GM19467 (cell line): ENCODE data around the gene HMGA1.
"Not testable (repeated sequence)": the region's sequence is repeated elsewhere in the genome, so short reads cannot be mapped to it uniquely, and the experiment has no call there.

Source experiments
- ATAC-seq: cut with Tn5 transposase; IDR thresholded peaks from one replicate; pipeline ENCODE4 v1.9.1; 2021; ENCODE audit warnings: mild to moderate bottlenecking, moderate library complexity; ENCODE audit not compliant: unreplicated experiment

HMGA1 gene

DNA sequence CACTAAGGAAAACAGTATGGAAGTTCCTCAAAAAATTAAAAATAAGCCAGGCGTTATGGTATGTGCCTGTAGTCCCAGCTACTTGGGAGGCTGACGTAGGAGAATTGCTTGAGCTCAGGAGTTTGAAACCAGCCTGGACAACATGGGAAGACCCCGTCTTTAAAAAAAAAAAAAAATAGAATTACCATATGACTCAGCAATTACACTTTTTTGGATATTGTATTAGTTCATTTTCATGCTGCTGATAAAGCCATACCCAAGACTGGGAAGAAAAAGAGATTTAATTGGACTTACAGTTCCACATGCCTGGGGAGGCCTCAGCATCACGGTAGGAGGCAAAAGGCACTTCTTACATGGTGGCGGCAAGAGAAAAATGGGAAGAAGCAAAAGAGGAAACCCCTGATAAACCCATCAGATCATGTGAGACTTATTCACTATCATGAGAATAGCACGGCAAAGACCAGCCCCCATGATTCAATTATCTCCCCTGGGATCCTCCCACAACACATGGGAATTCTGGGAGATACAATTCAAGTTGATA is 22.9 kb downstream of the HMGA1 start:
- no peak for ATAC-seq

DNA sequence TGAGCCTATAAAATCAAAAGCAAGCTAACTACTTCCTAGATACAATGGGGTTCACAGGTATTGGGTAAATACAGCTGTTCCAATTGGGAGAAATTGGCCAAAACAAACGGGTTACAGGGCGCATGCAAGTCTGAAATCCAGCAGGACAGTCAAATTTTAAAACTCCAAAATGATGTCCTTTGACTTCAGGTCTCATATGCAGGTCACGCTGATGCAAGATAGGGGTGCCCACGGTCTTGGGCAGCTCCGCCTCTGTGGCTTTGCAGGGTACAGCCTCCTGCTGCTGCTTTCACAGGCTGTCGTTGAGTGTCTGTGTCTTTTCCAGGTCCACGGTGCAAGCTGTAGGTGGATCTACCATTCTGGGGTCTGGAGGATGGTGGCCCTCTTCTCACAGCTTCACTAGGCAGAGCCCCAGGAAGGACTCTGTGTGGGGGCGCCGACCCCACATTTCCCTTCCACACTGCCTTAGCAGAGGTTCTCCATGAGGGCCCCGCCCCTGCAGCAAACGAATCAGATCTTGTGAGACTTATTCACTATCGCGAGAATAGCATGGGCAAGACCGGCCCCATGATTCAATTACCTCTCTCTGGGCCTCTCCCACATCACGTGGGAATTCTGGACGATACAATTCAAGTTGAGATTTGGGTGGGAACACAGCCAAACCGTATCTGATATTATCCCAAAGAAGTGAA is 24.0 kb downstream of the HMGA1 start:
- ATAC-seq = no peak

GRCh38 chr6:34263484-34263883 is 26.8 kb downstream of the HMGA1 start:
- not testable (repeated sequence) for ATAC-seq

DNA sequence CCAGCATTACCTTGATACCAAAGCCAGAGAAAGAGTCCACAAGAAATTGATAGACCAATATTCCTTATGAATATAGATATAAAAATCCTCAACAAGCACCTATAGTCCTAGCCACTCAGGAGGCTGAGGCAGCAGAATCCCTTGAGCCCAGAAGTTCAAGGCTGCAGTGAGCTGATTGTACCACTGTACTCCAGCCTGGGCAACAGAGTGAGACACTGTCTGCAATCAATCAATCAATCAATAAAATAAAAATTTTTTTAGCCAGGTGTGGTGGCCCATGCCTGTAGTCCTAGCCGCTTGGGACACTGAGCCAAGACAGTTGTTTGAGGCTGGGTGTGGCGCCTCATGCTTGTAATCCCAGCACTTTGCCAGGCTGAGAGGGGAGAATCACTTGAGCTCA is 31.1 kb downstream of the HMGA1 start:
- no peak for ATAC-seq

DNA sequence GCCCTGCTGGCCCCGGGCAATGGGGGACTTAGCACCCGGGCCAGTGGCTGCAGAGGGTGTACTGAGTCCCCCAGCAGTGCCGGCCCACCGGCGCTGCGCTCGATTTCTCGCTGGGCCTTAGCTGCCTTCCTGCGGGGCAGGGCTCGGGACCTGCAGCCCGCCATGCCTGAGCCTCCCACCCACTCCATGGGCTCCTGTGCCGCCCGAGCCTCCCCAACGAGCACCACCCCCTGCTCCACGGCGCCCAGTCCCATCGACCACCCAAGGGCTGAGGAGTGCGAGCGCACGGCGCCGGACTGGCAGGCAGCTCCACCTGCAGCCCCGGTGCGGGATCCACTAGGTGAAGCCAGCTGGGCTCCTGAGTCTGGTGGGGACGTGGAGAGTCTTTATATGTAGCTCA is 32.5 kb downstream of the HMGA1 start:
- ATAC-seq = not testable (repeated sequence)

GRCh38 chr6:34269658-34270341 is 33.1 kb downstream of the HMGA1 start:
- ATAC-seq = not testable (repeated sequence)

DNA sequence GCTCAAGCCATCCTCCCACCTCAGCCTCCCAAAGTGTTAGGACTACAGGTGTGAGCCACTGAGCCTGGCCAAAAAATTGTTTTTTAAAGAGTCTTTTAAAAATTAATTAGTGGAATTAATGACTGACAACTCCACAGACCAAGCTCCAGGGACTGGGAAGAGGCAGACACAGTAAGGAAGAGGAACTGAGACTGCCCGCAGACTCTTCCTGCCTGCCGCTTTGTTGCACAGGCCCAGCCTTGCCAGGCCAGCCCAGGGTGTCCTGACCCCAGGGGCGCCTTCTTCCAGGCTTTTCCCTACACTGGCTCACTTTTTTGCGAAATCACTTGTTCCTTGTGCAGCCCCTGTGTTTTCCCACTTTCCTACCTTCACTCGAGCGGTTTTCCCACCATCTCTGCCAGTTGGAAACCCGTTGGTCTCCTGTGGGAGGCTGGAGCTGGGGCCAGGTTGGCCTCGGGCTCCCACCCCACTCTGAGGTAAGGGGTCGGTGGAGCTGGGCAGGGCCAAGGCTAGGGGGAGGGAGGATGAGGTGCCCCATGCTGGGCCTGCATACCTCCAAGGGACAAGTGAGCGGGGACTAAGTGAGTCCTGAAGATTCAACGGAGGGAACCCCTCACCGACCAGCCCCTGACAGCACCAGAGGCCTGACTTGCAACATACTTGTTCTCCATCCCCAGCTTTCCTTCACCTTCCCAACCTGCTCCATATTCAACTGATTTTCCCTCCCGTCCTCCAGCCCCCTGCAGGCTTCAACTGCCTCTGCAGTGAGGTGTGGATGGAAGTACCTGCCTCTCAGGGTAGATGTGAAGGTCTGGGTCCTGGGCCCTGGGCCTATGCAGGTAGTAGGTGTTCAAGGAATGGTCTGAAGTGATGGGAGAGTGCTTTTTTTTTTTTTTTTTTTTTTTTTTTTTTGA is 35.6 kb downstream of the HMGA1 start:
- ATAC-seq = no peak

DNA sequence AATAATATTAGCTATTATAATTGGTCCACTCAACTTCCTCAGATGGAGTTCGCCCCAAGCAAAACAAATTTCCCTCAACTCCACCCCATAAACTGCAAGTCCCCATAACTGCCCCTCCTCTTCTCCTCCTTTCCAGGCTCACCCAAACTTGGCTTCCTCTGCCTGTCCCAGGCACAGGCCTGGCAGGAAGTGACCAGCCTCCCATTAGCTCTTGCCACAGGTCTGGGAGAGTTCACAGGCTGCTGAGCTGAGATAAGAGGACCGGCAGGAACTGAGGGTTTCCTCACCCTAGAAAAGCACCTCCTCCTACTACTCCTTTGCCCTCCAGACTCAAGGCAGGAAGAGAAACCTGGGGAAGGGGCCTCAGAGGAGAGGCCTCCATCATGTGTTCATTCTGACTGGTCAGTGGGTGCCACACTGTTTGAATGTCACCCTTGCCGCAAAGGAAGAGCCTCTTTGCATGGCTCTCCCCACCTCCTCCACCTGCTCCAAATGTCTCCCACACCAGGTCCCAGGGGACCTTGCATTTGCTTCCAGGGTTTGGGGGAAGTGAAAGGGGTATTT is 36.7 kb downstream of the HMGA1 start:
- no peak for ATAC-seq

DNA sequence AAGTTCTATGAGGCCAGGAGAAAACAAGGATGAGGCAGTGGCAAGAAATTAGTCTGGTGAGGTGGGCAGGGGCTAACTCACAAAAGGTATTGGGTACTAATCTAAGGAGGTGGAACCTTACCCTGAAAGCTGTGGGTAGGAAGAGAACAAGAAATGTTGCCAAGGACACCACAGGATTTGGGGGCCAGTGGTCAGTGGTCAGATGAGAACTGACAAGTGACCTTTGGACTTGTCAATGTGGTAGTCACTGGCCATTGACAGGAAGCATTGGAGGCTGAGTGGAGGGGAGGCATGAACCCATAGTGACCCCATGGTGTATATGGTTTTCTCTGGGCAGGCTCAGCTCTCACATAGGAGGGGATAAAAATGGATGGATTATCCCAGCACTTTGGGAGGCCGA is 37.5 kb downstream of the HMGA1 start:
- ATAC-seq = no peak

DNA sequence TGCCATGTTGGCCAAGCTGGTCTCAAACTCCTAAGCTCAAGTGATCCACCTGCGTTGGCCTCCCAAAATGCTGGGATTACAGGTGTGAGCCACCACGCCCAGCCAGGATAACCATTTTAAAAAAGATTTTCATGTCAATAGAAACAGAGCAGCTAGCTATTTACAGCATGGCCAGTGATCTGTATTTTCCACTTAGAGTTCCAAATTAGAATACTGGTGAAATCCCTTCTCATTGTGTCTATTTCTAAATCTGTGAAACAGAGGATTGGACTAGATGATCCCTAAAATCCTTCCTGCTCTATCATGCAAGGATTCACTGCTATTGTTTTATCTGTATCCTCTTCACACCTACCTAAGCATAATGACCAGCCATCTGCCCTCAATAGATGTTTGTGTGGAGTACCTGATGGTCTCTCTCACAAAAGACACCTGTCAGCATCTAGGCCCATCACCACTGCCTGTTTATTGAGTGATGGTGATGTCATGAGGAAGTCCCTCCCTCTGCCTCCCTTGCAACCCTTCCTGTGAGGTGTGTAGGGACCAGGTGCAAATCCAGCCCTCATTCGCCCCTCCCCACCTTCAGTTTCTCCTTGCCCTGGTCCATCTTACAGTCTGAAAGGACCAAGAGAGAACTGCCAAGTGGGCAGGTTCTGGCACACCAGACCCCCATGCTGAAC is 38.6 kb downstream of the HMGA1 start:
- ATAC-seq = no peak

DNA sequence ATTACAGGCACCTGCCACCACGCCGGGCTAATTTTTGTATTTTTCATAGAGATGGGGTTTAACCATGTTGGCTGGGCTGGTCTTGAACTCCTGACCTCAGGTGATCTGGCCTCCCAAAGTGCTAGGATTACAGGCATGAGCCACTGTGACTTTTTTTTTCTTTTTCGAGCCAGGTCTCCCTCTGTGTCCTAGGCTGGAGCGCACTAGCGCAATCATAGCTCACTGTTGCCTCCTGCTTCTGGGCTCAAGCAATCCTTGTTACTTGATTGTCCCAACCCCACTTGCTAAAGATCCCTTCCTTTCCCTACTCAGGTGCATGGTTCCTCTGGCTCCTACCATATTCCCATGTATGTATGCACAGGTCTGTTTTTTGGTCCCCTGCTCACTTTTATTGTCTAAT is 39.5 kb downstream of the HMGA1 start:
- no peak for ATAC-seq

DNA sequence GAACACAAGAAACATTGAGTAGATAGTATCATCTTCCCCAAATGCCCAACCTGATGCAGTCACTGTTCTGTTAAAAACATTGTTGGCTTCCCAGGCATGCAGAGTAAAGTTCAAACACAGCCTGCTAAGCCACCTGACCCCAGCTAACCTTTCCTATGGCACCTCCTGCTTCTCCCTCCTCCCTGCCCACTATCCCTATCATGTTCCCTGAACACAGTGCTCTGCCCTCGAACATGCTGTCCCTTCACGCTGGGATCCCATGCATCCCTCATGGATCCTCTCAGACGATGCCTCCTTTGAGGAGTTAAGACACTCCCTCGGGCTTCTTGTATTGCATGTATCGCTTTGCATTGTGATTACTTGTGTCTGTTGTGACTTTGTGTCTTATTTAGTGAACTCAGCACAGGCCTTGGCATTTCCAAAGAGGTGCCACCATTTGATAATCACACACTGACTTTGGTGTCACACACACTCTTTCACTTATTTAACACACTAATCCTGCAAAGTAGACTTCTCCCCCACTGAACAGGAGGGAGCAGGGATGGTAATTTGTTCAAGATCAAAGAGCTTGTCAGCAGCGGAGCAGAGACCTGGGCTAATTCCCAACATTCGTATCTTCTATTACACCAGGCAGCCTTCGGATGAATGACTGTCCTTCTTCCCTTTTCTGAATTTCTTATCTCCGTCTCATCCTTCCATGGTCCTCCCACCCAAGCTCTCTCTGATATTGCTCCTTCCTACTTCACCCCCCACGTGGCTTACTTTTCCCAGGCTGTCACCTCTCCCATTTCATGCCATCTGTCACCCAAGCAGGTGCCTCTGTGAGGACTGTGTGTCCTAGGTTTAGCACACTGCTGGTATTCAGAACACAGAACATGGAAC is 40.4 kb downstream of the HMGA1 start:
- ATAC-seq = no peak

DNA sequence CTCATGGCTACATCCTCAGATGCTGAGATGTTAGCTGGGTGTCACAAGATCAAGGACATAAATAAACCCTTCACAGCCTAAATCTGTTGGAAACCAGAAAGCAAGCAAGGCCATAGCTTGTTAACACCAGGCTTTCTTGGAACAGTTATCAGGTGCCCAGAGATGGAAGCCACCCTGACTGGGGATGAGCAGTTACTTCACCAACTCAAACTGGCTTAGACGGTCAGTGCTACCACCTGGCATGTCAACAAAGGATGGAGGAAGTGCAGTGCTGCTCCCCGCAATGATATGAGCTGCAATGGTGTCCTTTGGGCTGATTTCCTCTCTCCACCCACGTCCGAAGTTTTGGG is 41.1 kb downstream of the HMGA1 start:
- ATAC-seq = no peak

GRCh38 chr6:34278833-34279232 is 42.2 kb downstream of the HMGA1 start:
- ATAC-seq = no peak

GRCh38 chr6:34280216-34280615 is 43.5 kb downstream of the HMGA1 start:
- no peak for ATAC-seq

DNA sequence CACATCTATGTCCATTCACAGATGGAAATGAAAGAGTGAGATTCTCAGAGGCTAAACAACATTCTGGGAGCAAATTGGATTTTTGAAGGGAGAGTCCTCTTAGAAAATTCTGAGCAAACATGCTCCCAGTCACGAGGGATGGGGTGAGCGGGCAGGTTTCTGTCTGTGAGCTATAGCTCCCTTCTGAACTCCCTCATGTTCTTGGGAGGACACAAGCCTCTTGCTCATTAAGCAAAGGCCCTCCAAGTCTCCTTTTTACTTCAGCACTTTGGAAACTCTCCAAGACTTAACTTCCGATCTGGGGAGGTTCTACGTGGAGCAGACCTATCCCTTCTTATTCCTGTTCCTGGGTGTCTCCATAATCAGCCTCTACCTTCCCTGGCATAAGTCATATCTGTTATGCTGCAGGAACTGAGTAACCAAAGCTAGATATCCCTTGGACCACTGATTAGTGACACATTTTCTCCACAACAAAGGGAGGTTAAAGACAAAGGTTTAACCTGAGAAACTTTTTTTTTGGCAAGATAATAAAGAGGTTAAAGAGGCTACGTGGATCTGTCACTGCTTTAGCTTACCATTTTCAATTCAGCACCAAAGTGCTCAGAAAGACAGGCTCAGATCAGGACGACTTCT is 45.1 kb downstream of the HMGA1 start:
- no peak for ATAC-seq

DNA sequence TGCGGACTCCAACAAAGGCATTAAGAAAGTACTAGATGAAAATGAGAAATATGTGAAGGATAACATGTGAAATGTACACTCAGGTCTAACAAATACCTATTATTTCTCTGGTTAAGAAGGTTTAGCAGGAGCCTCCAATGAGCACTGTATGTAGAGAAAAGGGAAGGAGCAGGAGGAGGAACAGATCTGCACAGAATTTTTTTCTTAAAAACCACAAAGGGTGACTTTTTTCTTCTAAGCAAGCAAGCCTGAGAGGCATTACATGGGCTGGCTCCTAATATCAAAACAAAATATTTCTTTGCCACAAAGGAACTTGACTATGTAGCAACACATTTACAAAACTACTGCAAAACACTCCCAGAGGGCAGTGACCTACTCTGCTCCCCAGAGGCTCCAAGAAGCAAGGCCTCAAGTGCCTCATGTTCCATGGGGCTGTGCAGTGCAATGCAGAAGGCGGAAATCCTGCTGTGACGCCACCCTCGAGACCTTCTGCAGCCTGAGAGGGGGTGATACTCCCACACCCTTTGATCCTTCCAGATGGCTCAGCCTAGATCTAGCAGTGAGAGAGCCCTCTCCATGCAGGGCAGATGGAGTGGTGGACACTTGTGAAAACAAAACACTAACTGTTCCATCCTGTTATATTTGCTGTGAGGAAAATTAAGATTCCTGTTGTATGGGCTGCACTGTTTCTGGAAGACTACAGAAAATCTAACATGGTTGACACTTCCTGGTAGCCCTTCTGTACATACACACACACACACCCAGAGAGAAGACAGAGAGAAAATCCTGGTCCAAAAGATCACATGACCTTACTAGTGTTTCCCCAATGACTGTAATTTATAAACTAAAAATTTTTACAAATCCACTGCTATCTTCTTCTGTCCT is 48.1 kb downstream of the HMGA1 start:
- ATAC-seq = no peak
